H1 (cell line): ENCODE data around the gene SRRM5. TPM values are rescaled to one million over a fixed set of nuclear protein-coding genes. Genes with fewer than 3 reads are reported as not detected.

ENCODE experiments used
- CTCF ChIA-PET: fragments of 300-600 bp; sonication (Branson Sonifier 250); formaldehyde crosslinking; loops from one replicate; lab custom pipeline; 2021; ENCODE audit not compliant: partially characterized antibody; lab: Charles Lee
- POLR2A ChIA-PET: fragments of 300-600 bp; sonication (Branson Sonifier 250); formaldehyde crosslinking; loops from one replicate; lab custom pipeline; 2021; ENCODE audit warnings: inconsistent platforms; ENCODE audit not compliant: partially characterized antibody; lab: Charles Lee
- DNase-seq, 2 experiments: peaks; one replicate each; pipeline versions ENCODE4 v3.0.0 to v3.0.0-alpha.2; 2010 to 2022; ENCODE audit warnings: low spot score in 2 of 2, low read depth in 1 of 2, mixed read lengths in 1 of 2
- FAIRE-seq: peaks from 2 replicates; lab custom pipeline; 2011; peaks lifted over from hg19 to GRCh38; lab: Jason Lieb, UNC
- H2AFZ ChIP-seq: 2 replicates; pipeline ENCODE4 v1.8.1; 2012; ENCODE audit warnings: low read length, inconsistent platforms
- H2AK5ac ChIP-seq: 2 replicates; pipeline ENCODE4 v1.6.1; 2013; ENCODE audit warnings: low read depth, low read length
- H2BK120ac ChIP-seq: replicated peaks from 2 replicates; pipeline ENCODE3; 2013; ENCODE audit warnings: low read depth, low read length, inconsistent platforms
- H2BK12ac ChIP-seq: 2 replicates; pipeline ENCODE4 v1.6.1; 2013; ENCODE audit warnings: low read depth, low read length
- H2BK15ac ChIP-seq: 2 replicates; pipeline ENCODE4 v1.6.1; 2013; ENCODE audit warnings: low read length
- H2BK20ac ChIP-seq: 2 replicates; pipeline ENCODE4 v1.6.1; 2013; ENCODE audit warnings: low read length
- H2BK5ac ChIP-seq: 2 replicates; pipeline ENCODE4 v1.6.1; 2013; ENCODE audit warnings: low read depth, low read length
- H3K14ac ChIP-seq: 2 replicates; pipeline ENCODE4 v1.6.1; 2013; ENCODE audit warnings: inconsistent platforms; ENCODE audit not compliant: insufficient read length
- H3K18ac ChIP-seq: 2 replicates; pipeline ENCODE4 v1.6.1; 2013; ENCODE audit warnings: low read length; ENCODE audit errors: extremely low read depth
- H3K23ac ChIP-seq: 2 replicates; pipeline ENCODE4 v1.6.1; 2013; ENCODE audit warnings: inconsistent platforms; ENCODE audit not compliant: insufficient read length
- H3K23me2 ChIP-seq: 2 replicates; pipeline ENCODE4 v1.6.1; 2013; ENCODE audit warnings: low read depth, low read length
- H3K27ac ChIP-seq: 2 replicates; pipeline ENCODE4 v1.6.1; 2011; ENCODE audit warnings: low read depth, low read length, inconsistent platforms
- H3K27me3 ChIP-seq, 4 experiments: replicated peaks in 1 of 4; 1 replicate in 1 of 4; 2 replicates in 3 of 4; pipeline versions ENCODE4 v1.6.1 to v1.8.1; 2011 to 2013; ENCODE audit warnings: low read length in 3 of 4, mild to moderate bottlenecking in 3 of 4, inconsistent platforms in 2 of 4, mixed read lengths in 2 of 4, moderate library complexity in 1 of 4; ENCODE audit not compliant: control insufficient read depth in 3 of 4, insufficient read depth in 3 of 4; ENCODE audit errors: extremely low read depth in 1 of 4
- H3K36me3 ChIP-seq, 4 experiments: 2 replicates each; pipeline versions ENCODE4 v1.6.1 to v1.8.1; 2011 to 2013; ENCODE audit warnings: mild to moderate bottlenecking in 4 of 4, low read length in 3 of 4, moderate library complexity in 2 of 4, control low read depth in 1 of 4, inconsistent platforms in 1 of 4; ENCODE audit not compliant: insufficient read depth in 4 of 4, control insufficient read depth in 2 of 4
- H3K4ac ChIP-seq: replicated peaks from 2 replicates; pipeline ENCODE3; 2013; ENCODE audit warnings: low read length, low read depth, mixed read lengths, inconsistent platforms; ENCODE audit not compliant: insufficient read length
- H3K4me1 ChIP-seq, 4 experiments: replicated peaks in 1 of 4; 1 replicate in 1 of 4; 2 replicates in 3 of 4; pipeline versions ENCODE4 v1.6.1 to v1.8.1; 2011 to 2013; ENCODE audit warnings: low read length in 3 of 4, inconsistent platforms in 2 of 4, mixed read lengths in 1 of 4; ENCODE audit not compliant: insufficient read depth in 4 of 4, control insufficient read depth in 3 of 4
- H3K4me2 ChIP-seq, 2 experiments: 2 replicates each; pipeline versions ENCODE4 v1.6.1 to v1.8.1; 2011 to 2013; ENCODE audit warnings: low read depth in 2 of 2, low read length in 2 of 2, control low read depth in 1 of 2, inconsistent platforms in 1 of 2, mild to moderate bottlenecking in 1 of 2; ENCODE audit not compliant: insufficient read depth in 1 of 2
- H3K4me3 ChIP-seq, 4 experiments: fragments of 200-600, 300-600 bp in 1 of 4; sonication (generic), shearing (Covaris generic), sonication (Bioruptor Twin) in 1 of 4; 2 replicates each; pipeline versions ENCODE4 v1.5.1 to v1.8.1; 2011 to 2016; ENCODE audit warnings: low read length in 4 of 4, low read depth in 3 of 4, control low read depth in 2 of 4, inconsistent platforms in 2 of 4, mild to moderate bottlenecking in 2 of 4, mixed read lengths in 1 of 4, moderate library complexity in 1 of 4; ENCODE audit not compliant: insufficient read depth in 2 of 4; ENCODE audit errors: extremely low read depth in 1 of 4
- H3K56ac ChIP-seq: replicated peaks from 2 replicates; pipeline ENCODE3; 2013; ENCODE audit warnings: low read depth, mild to moderate bottlenecking, mixed read lengths, low read length, inconsistent platforms; ENCODE audit not compliant: insufficient read length
- H3K79me1 ChIP-seq: 2 replicates; pipeline ENCODE4 v1.6.1; 2013; ENCODE audit warnings: low read depth, low read length, control low read depth
- H3K79me2 ChIP-seq, 2 experiments: 2 replicates each; pipeline versions ENCODE4 v1.6.1 to v1.8.1; 2012 to 2013; ENCODE audit warnings: low read length in 2 of 2, mild to moderate bottlenecking in 2 of 2, inconsistent platforms in 1 of 2; ENCODE audit not compliant: insufficient read depth in 2 of 2, control insufficient read depth in 1 of 2
- H3K9ac ChIP-seq, 4 experiments: replicated peaks in 1 of 4; 1 replicate in 1 of 4; 2 replicates in 3 of 4; pipeline versions ENCODE4 v1.6.1 to v1.8.1; 2011 to 2013; ENCODE audit warnings: low read depth in 3 of 4, low read length in 3 of 4, control low read depth in 2 of 4, mild to moderate bottlenecking in 2 of 4, moderate library complexity in 2 of 4, inconsistent platforms in 1 of 4; ENCODE audit errors: extremely low read depth in 1 of 4
- H3K9me3 ChIP-seq, 2 experiments: 2 replicates each; pipeline versions ENCODE4 v1.6.1 to v1.8.1; 2012 to 2013; ENCODE audit warnings: mild to moderate bottlenecking in 2 of 2, moderate library complexity in 2 of 2, control low read depth in 1 of 2, inconsistent platforms in 1 of 2, low read depth in 1 of 2, low read length in 1 of 2, mixed read lengths in 1 of 2; ENCODE audit not compliant: insufficient read depth in 2 of 2
- H4K20me1 ChIP-seq, 2 experiments: replicated peaks in 1 of 2; 2 replicates each; pipeline versions ENCODE3 to v1.8.1; 2011 to 2013; ENCODE audit warnings: inconsistent platforms in 2 of 2, low read length in 2 of 2, mild to moderate bottlenecking in 1 of 2; ENCODE audit not compliant: insufficient read depth in 2 of 2, control insufficient read depth in 1 of 2
- H4K5ac ChIP-seq: 2 replicates; pipeline ENCODE4 v1.6.1; 2013; ENCODE audit warnings: low read length, low read depth, mixed read lengths, inconsistent platforms; ENCODE audit not compliant: insufficient read length
- H4K8ac ChIP-seq: 2 replicates; pipeline ENCODE4 v1.8.0; 2013; ENCODE audit warnings: mild to moderate bottlenecking, moderate library complexity, low read length, inconsistent platforms; ENCODE audit not compliant: insufficient read depth; ENCODE audit errors: extremely low read depth
- H4K91ac ChIP-seq: replicated peaks from 2 replicates; pipeline ENCODE3; 2013; ENCODE audit warnings: low read length, mixed read lengths, inconsistent platforms; ENCODE audit not compliant: insufficient read length
- WGBS, 2 experiments: shearing (Covaris generic) in 1 of 2; methylation state at CpG; one replicate each; pipeline versions ENCODE4 v1.1.6 to v1.1.7; 2013 to 2015; ENCODE audit warnings: low lambda C conversion rate in 2 of 2, mixed read lengths in 2 of 2, inconsistent platforms in 1 of 2, low coverage in 1 of 2, missing lambda C conversion rate in 1 of 2; ENCODE audit not compliant: insufficient replicate concordance in 2 of 2, insufficient coverage in 1 of 2, insufficient read length in 1 of 2; ENCODE audit errors: extremely low coverage in 1 of 2, missing lambda C conversion rate in 1 of 2; 5-methylcytosine and 5-hydroxymethylcytosine counted together
- polyA plus RNA-seq, 7 experiments: library from polyadenylated mRNA; depleted of rRNA in 3 of 7; stranded (reverse) in 5 of 7; unstranded in 2 of 7; fragments of >200 nt in 5 of 7; fragments of 200-250 nt in 2 of 7; gene quantifications; 1 replicate in 5 of 7; 2 replicates in 1 of 7; 4 replicates in 1 of 7; pipeline versions ENCODE4 v1.2.1 to v1.2.3, GENCODE V29; 2011 to 2013; ENCODE audit warnings: missing spikeins in 2 of 7, mixed read lengths in 2 of 7
- total RNA-seq: library from RNA; stranded (reverse); fragmentation: NEBNext Ultra II Directional; extraction: Animal tissue kit (Norgen Biotek cat#: 25700); gene quantifications from 2 replicates; pipeline ENCODE4 v1.2.1, GENCODE V29; 2021

The SRRM5 gene
- total and polyA plus RNA-seq, 2 of the 8 experiments (the other 6 are each of a cell fraction or from before 2014, with no cell fraction given) = 0.06 to 0.11 TPM

DNA sequence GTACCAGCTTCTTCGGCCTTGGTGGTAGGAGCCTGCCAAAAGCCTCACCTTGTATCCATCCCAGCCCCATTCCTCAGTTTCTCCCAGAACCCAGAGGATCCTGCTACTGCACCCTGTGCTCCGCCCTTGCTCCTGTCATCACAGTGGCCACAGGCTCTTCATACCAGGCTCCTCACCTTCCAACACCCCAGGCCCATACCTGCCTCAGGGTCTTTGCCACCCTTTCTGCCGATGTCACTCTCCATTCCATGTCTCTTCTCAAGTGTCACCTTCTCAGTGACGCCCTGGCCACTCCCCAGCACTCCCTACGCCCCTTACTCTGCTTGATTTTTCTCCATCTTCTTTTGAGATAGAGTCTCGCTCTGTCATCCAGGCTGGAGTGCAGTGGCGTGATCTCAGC lies 2.0 kb upstream of the SRRM5 start:
- WGBS, 2 experiments = 83% methylated on average over 7 of the region's 7 CpGs; no CpG with 5 or more reads in 1 of the 2 experiments
- H3K79me2 ChIP-seq = no peaks in the 10 kb centered on the region
- no peak overlapping the region for H3K4ac ChIP-seq
- DNase-seq = no peak
- H3K4me3 ChIP-seq = no peak overlapping the region
- no peak overlapping the region for H3K4me2 ChIP-seq
- H2BK120ac ChIP-seq = no peak overlapping the region
- H3K36me3 ChIP-seq = peaks cover 0 to 4% (median 1%) of the 10 kb centered on the region in 4 experiments; a peak in 2 of 8 replicates
- no peaks in the 10 kb centered on the region; the same call in 1 of the 2 replicates for H3K23me2 ChIP-seq
- no peaks in the 10 kb centered on the region for H3K4me1 ChIP-seq
- peaks cover 0 to 9% of the 10 kb centered on the region in 2 experiments for H4K20me1 ChIP-seq
- H3K14ac ChIP-seq = no peak overlapping the region
- FAIRE-seq = no peak
- no peaks in the 10 kb centered on the region; a peak in 1 of 4 replicates for H3K9me3 ChIP-seq
- CTCF ChIA-PET = interaction anchor here (0.5 to 1.7 kb wide), 4 partner anchors 16 to 119 kb away, joined by 3 to 4 read pairs (median 3); no protein-coding TSS in a partner anchor
- no peak overlapping the region for H4K5ac ChIP-seq
- no peak overlapping the region for H2BK20ac ChIP-seq
- H3K79me1 ChIP-seq = peaks cover 5% of the 10 kb centered on the region; the same call in 1 of the 2 replicates
- no peak overlapping the region for H4K8ac ChIP-seq
- no peak overlapping the region for H3K18ac ChIP-seq
- H2BK15ac ChIP-seq = no peak overlapping the region
- H3K9ac ChIP-seq = no peak overlapping the region
- no peak overlapping the region for H2AFZ ChIP-seq
- no peaks in the 10 kb centered on the region for H3K27me3 ChIP-seq
- H2BK5ac ChIP-seq = no peak overlapping the region
- no peak overlapping the region for H3K27ac ChIP-seq
- POLR2A ChIA-PET = interaction anchor here (0.6 to 1.3 kb wide), 3 partner anchors 11 to 40 kb away, joined by 3 read pairs; no protein-coding TSS in a partner anchor
- no peak overlapping the region for H3K23ac ChIP-seq
- no peak overlapping the region for H2BK12ac ChIP-seq
- H2AK5ac ChIP-seq = no peak overlapping the region
- no peak overlapping the region for H3K56ac ChIP-seq
- H4K91ac ChIP-seq = no peak overlapping the region
